Measurements from ENCODE around the gene FGG.

Gene FGG

GRCh38 chr4:154612472-154613414 is at the start of gene FGG:
FGG (minus strand) TSS chr4:154612656; CDS start chr4:154612609, 47 bp downstream.
- no peak for DNase-seq

GRCh38 chr4:154660052-154660451 is 47.6 kb upstream of the FGG start:
- no peak for DNase-seq

GRCh38 chr4:154658680-154659405 is 46.4 kb upstream of the FGG start:
- DNase-seq: no peak

- no peak for DNase-seq
Measured at GRCh38 chr4:154643493-154643892, 31.0 kb upstream of the FGG start.

- no peak for DNase-seq
Measured at GRCh38 chr4:154642373-154643009, 30.0 kb upstream of the FGG start.

- DNase-seq: no peak
Measured at GRCh38 chr4:154640999-154641398, 28.5 kb upstream of the FGG start.

GRCh38 chr4:154634058-154634457 is 21.6 kb upstream of the FGG start:
- no peak for DNase-seq

- DNase-seq: no peak
Measured at GRCh38 chr4:154631828-154632227, 19.4 kb upstream of the FGG start.

GRCh38 chr4:154630324-154630723 is 17.9 kb upstream of the FGG start:
- no peak for DNase-seq

GRCh38 chr4:154626793-154627484 is 14.5 kb upstream of the FGG start:
- peak; percentile 52 for DNase-seq

GRCh38 chr4:154625971-154626370 is 13.5 kb upstream of the FGG start:
- no peak for DNase-seq

- no peak for DNase-seq
Measured at GRCh38 chr4:154623995-154624394, 11.5 kb upstream of the FGG start.

GRCh38 chr4:154623436-154623835 is 11.0 kb upstream of the FGG start:
- DNase-seq: peak; percentile 16

GRCh38 chr4:154622598-154622997 is 10.1 kb upstream of the FGG start:
- DNase-seq: peak; percentile 54

GRCh38 chr4:154620111-154620510 is 7.7 kb upstream of the FGG start:
- no peak for DNase-seq

GRCh38 chr4:154618708-154619315 is 6.4 kb upstream of the FGG start:
- peak; percentile 67 for DNase-seq

GRCh38 chr4:154617820-154618317 is 5.4 kb upstream of the FGG start:
- no peak for DNase-seq

- DNase-seq: no peak
Measured at GRCh38 chr4:154616731-154617130, 4.3 kb upstream of the FGG start.

GRCh38 chr4:154616287-154616686 is 3.8 kb upstream of the FGG start:
- no peak for DNase-seq

GRCh38 chr4:154615211-154615610 is 2.8 kb upstream of the FGG start:
- no peak for DNase-seq

GRCh38 chr4:154614306-154614705 is 1.9 kb upstream of the FGG start:
- no peak for DNase-seq

- DNase-seq: no peak
Measured at GRCh38 chr4:154611833-154612232, 623 bp downstream of the FGG start.
